GM12875 (cell line): Measurements from ENCODE around the gene TNNT3.

Source experiments
- H3K4me3 ChIP-seq: one replicate; pipeline ENCODE4 v1.5.1; 2011; ENCODE audit warnings: low read depth, low read length, control low read depth
- TF ChIP-seq, protein P1 (sequence below): IDR thresholded peaks from 2 replicates; pipeline ENCODE4 v1.5.1; 2011; ENCODE audit warnings: low read depth, mild to moderate bottlenecking, control low read depth, inconsistent platforms, low read length, moderate library complexity, borderline replicate concordance; ENCODE audit not compliant: insufficient read depth

TNNT3 gene

DNA sequence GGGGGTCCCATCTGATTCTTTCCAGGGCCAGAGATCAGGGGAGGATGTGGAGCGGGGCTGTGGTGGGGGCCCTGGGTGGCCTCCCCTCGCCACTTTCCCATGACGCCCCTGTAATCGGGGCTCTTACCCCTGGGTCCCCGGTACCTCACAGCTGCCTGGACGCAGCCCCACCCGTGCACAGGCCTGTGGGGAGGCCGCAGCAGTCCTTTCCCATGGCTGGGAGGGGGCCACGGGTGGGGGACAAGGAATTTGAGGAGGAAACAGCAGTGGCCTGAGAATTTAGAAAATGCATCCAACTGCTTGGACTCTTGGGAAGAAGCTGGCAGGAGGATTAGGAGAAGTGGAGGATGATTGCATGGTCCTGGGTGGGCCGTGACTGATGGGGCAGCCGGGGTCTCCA lies 60.1 kb downstream of the TNNT3 start:
- no peak overlapping the region for H3K4me3 ChIP-seq

DNA sequence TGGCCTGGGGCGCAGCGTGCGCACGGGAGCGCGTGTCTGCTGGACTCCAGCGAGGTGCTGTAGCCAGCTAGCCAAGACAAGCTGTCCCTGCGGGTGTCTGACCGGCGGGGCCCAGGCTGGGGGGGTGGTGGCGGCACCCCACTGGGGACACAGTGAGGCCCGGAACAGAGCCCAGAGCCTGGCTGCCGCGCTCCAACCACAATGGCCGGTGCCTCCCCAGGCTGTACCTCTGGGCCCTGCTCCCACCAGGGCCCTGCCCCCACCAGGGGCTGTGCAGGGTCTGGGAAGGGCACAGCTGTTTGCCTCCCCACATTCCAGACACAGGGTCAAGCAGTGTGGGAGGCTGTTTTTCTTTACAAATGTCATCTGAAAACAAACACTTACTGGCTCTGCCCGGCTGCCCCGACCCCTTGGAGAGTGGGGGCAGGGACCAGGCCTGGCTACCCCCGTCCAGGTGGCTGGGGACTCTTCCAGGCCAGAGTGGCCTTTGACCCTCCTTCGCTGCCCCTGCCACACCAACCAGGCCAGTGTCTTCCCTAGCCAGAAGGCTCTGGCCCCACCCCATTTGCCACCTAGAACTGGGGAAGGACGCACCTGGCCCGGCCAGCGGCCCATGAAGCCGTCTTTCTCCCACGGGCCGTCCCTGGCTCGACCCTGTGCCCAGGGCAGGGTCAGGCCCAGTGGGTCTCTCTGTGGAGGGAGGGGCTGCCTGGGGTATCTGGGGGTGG lies 63.5 kb downstream of the TNNT3 start:
- TF ChIP-seq, protein P1, sequence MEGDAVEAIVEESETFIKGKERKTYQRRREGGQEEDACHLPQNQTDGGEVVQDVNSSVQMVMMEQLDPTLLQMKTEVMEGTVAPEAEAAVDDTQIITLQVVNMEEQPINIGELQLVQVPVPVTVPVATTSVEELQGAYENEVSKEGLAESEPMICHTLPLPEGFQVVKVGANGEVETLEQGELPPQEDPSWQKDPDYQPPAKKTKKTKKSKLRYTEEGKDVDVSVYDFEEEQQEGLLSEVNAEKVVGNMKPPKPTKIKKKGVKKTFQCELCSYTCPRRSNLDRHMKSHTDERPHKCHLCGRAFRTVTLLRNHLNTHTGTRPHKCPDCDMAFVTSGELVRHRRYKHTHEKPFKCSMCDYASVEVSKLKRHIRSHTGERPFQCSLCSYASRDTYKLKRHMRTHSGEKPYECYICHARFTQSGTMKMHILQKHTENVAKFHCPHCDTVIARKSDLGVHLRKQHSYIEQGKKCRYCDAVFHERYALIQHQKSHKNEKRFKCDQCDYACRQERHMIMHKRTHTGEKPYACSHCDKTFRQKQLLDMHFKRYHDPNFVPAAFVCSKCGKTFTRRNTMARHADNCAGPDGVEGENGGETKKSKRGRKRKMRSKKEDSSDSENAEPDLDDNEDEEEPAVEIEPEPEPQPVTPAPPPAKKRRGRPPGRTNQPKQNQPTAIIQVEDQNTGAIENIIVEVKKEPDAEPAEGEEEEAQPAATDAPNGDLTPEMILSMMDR, result no peak
- H3K4me3 ChIP-seq, result no peak overlapping the region

More for the DNA sequence above, 60.1 kb downstream of the TNNT3 start:
- TF ChIP-seq, protein P1, result no peak

DNA sequence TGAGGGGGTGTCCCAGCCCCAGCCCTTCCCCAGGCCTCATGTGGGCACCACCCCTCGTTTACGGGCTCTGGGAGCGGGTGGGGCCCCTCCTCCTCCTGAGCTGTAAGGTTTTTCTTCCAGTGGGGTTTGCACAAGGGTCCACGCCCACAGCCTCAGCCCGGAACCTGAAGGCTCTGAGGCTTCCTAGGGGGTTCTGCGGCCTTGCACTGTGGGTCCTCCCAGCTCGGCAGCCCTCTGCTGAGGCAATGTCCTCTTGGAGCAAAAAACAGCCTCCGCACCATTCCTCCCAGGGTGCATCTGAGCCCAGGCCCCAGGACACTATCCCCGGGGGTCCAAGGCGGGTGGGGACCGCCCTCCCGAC lies 64.1 kb downstream of the TNNT3 start:
- TF ChIP-seq, protein P1, result no peak
- no peak overlapping the region for H3K4me3 ChIP-seq

GRCh38 chr11:1987024-1987423 lies 67.5 kb downstream of the TNNT3 start:
- H3K4me3 ChIP-seq, result no peak overlapping the region
- TF ChIP-seq, protein P1, result no peak

DNA sequence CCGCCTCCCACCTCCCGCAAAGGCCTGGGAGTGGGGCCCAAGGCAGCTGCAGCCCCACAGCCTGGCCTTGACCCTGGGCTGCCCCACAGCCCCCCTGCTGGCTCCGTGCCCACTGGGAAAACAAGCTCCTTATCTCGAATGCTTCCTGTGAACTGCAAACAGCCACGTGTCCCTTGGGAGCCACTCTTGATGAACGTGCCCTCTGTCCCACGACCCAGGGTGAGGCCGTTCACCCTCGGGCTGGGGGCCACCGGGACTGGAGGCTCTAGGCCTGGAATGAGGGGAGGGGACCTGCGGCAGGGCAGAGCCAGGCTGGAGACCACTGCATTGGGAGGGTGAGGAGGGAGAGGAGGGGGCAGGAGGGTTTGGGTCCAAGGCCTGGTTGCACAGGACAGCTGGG lies 68.7 kb downstream of the TNNT3 start:
- TF ChIP-seq, protein P1, result no peak
- no peak overlapping the region for H3K4me3 ChIP-seq
